Right lobe of liver (tissue), 6 donors: ENCODE measurements around the gene GJA10. TPM values are rescaled to one million over a fixed set of nuclear protein-coding genes. Genes with fewer than 3 reads are reported as not detected.

Experiments
- ATAC-seq, 4 donors: fragments of 200-7000 bp; cut with Tn5 transposase; one replicate each; pipeline ENCODE4 v1.9.1; 2020; ENCODE audit warnings: mild to moderate bottlenecking in 4 of 4, moderate library complexity in 4 of 4
- DNase-seq, 3 donors: peaks; one replicate each; pipeline ENCODE4 v3.0.0-alpha.2; 2020
- H3K27ac ChIP-seq, 3 donors: fragments of 200-600 bp; one replicate each; pipeline ENCODE4 v1.8.0; 2022
- H3K27me3 ChIP-seq, 2 donors: fragments of 200-600 bp; one replicate each; pipeline ENCODE4 v1.8.0; 2022
- H3K36me3 ChIP-seq, 4 donors: fragments of 200-600 bp; sonication (generic) in 1 of 4; one replicate each; pipeline versions ENCODE4 v1.5.1 to v1.8.0; 2017 to 2022; ENCODE audit warnings: control low read depth in 1 of 4
- H3K4me1 ChIP-seq, 4 donors: fragments of 200-600 bp; sonication (generic) in 1 of 4; one replicate each; pipeline versions ENCODE4 v1.5.1 to v1.8.0; 2017 to 2022; ENCODE audit warnings: control low read depth in 1 of 4
- H3K4me3 ChIP-seq, 3 donors: fragments of 200-600 bp; one replicate each; pipeline ENCODE4 v1.8.0; 2022
- H3K9me3 ChIP-seq, 4 donors: fragments of 200-600 bp; sonication (generic) in 1 of 4; one replicate each; pipeline versions ENCODE4 v1.5.1 to v1.8.0; 2017 to 2022; ENCODE audit warnings: control low read depth in 1 of 4
- CTCF ChIP-seq, 4 donors: fragments of 200-600 bp in 3 of 4; fragments of 450-650 bp in 1 of 4; IDR thresholded peaks; one replicate each; pipeline versions ENCODE4 v1.5.1 to v1.8.0; 2016 to 2022; ENCODE audit warnings: antibody characterized with exemption in 4 of 4, mild to moderate bottlenecking in 2 of 4
- POLR2A ChIP-seq: fragments of 450-650 bp; IDR thresholded peaks from one replicate; pipeline ENCODE4 v1.6.1; 2017; ENCODE audit warnings: antibody characterized with exemption, mild to moderate bottlenecking
- WGBS: methylation state at CpG from one replicate; pipeline ENCODE4 v1.1.6; 2018; ENCODE audit warnings: low coverage, low lambda C conversion rate; ENCODE audit not compliant: insufficient coverage; ENCODE audit errors: missing lambda C conversion rate; 5-methylcytosine and 5-hydroxymethylcytosine counted together
- intact Hi-C, 2 donors: fragments of 100-400 bp; cut with DNase I; formaldehyde crosslinking; loops; one replicate each; pipeline versions ENCODE4 v1.11.2 to v1.14.1; 2022
- total RNA-seq, 6 experiments: library from RNA; depleted of rRNA in 2 of 6; stranded (reverse); fragments of >200 nt in 2 of 6; fragmentation: NEBNext Ultra II Directional in 3 of 6; extraction: Animal tissue kit (Norgen Biotek cat#: 25700) in 3 of 6; gene quantifications; one replicate each; pipeline versions ENCODE4 v1.1.0 to v1.2.4, GENCODE V29; 2016 to 2023
- donor health status: DM: no; HTN: yes; CAD: no.
- donor health status: DM: no; HTN: no; CAD: no.
- donor health status: DM: no; HTN: no; CAD: no.
- donor health status: DM: no; HTN: yes; CAD: no.
- donor health status: DM: no; HTN: yes; CAD: no.

Gene GJA10
- total RNA-seq, 6 experiments from 2014 or later: not detected

GRCh38 chr6:89930789-89931188, 36.5 kb downstream of the GJA10 start:
- no peaks in the 10 kb centered on the region for H3K27me3 ChIP-seq
- no CpG with 5 or more reads among the region's 5 CpGs for WGBS
- H3K36me3 ChIP-seq: no peaks in the 10 kb centered on the region
- no peak overlapping the region for H3K4me3 ChIP-seq
- intact Hi-C loops: loop anchor here in 1 of 2 donors (10.0 kb wide), 1 partner anchor 554 kb away; no protein-coding TSS in a partner anchor
- no peak for DNase-seq
- no peak for TF ChIP-seq CTCF (IDR thresholded peaks at IDR 0.05)
- TF ChIP-seq POLR2A: no peak
- no peak for ATAC-seq
- no peak overlapping the region for H3K27ac ChIP-seq
- H3K4me1 ChIP-seq: no peaks in the 10 kb centered on the region
- H3K9me3 ChIP-seq: no peaks in the 10 kb centered on the region

GRCh38 chr6:89932245-89932802, 38.1 kb downstream of the GJA10 start:
- Histone ChIP-seq H3K4me1 (no peaks in the 10 kb centered on the region), H3K27me3 (no peaks in the 10 kb centered on the region), H3K36me3 (no peaks in the 10 kb centered on the region), H3K27ac (no peak overlapping the region), H3K9me3 (no peaks in the 10 kb centered on the region), H3K4me3 (no peak overlapping the region)
- DNase-seq (no peak), ATAC-seq (no peak)
- TF ChIP-seq CTCF (IDR thresholded peaks at IDR 0.05) (no peak), POLR2A (no peak)
- intact Hi-C loops: loop anchor here in 1 of 2 donors (10.0 kb wide), 1 partner anchor 552 kb away; no protein-coding TSS in a partner anchor
- 90% methylated on average over 5 of the region's 22 CpGs for WGBS

- intact Hi-C loops: loop anchor here in 1 of 2 donors (10.0 kb wide), 1 partner anchor 550 kb away; no protein-coding TSS in a partner anchor
- no peak for DNase-seq
- TF ChIP-seq CTCF (IDR thresholded peaks at IDR 0.05) (no peak), POLR2A (no peak)
- Histone ChIP-seq H3K4me1 (no peaks in the 10 kb centered on the region), H3K9me3 (no peaks in the 10 kb centered on the region), H3K36me3 (no peaks in the 10 kb centered on the region), H3K27me3 (no peaks in the 10 kb centered on the region), H3K4me3 (no peak overlapping the region), H3K27ac (no peak overlapping the region)
- ATAC-seq: no peak
- 82% methylated on average over 13 of the region's 19 CpGs for WGBS
Measured at GRCh38 chr6:89934685-89935366, 40.6 kb downstream of the GJA10 start.

- intact Hi-C loops: loop anchor here in 1 of 2 donors (10.0 kb wide), 1 partner anchor 549 kb away; no protein-coding TSS in a partner anchor
Measured at GRCh38 chr6:89936177-89936576, 41.9 kb downstream of the GJA10 start.

More at GRCh38 chr6:89936177-89936576, 41.9 kb downstream of the GJA10 start:
- H3K36me3 ChIP-seq: no peaks in the 10 kb centered on the region
- H3K27ac ChIP-seq: no peak overlapping the region
- no peak overlapping the region for H3K4me3 ChIP-seq
- H3K27me3 ChIP-seq: no peaks in the 10 kb centered on the region
- no peaks in the 10 kb centered on the region for H3K9me3 ChIP-seq
- no peak for ATAC-seq
- H3K4me1 ChIP-seq: peaks cover 0 to 9% (median 3%) of the 10 kb centered on the region in 4 donors
- DNase-seq: no peak
- TF ChIP-seq POLR2A: no peak
- TF ChIP-seq CTCF (IDR thresholded peaks at IDR 0.05): no peak
- WGBS: 100% methylated on average over 1 of the region's 1 CpG
